ENCODE results near the gene FLAD1.

The FLAD1 gene

GRCh38 chr1:154952664-154953063, 30.5 kb upstream of the FLAD1 start:
- DNase-seq = no peak

DNA sequence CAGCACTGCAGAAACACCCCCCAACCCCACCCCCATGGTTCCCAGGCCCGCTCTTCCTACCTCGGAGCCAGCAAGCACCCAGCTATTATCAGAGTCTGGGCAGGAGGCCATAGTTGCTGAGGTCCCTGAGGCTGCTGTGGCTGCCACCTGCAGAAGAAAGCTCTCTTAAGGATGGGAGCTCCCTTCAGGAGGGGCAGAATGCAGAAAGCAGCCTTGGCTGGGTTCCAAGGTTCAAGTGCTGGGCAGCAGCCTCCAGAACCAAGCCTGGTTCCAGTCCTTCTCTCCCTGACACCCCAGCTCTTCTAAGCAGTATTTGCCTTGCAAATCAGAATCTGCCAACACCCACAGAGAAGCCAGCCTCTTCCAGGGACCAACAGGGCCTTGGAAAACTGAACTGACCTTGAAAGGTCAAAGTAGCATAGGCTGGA, 29.5 kb upstream of the FLAD1 start:
- no peak for DNase-seq

GRCh38 chr1:154954541-154954940, 28.6 kb upstream of the FLAD1 start:
- no peak for DNase-seq

GRCh38 chr1:154955039-154955717, 28.0 kb upstream of the FLAD1 start:
- no peak for DNase-seq

DNA sequence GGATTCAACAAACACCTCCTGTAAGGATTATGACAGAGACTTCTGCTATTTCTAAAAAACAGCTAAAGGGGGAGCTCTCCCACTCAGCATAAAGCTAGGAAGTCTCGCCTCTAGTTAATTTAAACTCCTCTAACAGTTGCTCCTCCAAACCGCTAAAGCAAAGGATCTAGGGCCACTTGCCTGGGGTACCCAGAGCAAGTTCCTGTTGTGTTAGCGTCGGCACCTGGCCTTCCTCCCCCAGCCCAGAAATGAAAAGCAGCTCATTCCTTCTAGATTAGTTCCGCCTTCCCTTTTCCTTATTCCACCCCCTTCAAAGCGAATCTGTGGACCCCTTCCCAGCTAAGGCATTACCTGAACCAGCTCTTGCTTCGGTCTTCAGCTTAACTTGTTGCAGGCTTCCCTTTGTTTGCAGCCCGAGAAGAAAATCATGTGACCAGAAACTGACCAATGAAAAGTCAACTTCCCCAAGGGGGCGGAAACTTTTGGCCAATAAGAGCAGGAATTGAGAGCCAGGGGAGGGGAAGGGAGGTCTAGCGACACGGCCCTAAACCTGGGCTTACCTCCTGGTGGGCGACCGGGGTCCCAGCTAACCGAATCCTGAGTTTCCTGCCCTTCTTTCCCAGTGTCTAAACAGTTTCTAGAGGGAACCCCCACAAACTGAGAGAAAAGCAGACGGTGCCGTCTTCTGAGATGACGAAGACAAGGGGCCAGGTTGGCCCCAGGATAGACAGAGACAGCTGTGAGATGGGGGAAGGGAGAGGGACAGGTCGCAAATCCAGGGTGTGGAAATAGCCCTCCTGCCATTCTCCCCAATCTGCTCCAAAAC, 27.2 kb upstream of the FLAD1 start, which contains the start of gene PBXIP1:
PBXIP1 (minus strand) TSS at position 382 of the 826 bp plus-strand sequence. CDS start 2,378 bp downstream, outside the sequence.
- peak; percentile 85 for DNase-seq

- no peak for DNase-seq
Measured at GRCh38 chr1:154956544-154956941, 26.6 kb upstream of the FLAD1 start.

DNA sequence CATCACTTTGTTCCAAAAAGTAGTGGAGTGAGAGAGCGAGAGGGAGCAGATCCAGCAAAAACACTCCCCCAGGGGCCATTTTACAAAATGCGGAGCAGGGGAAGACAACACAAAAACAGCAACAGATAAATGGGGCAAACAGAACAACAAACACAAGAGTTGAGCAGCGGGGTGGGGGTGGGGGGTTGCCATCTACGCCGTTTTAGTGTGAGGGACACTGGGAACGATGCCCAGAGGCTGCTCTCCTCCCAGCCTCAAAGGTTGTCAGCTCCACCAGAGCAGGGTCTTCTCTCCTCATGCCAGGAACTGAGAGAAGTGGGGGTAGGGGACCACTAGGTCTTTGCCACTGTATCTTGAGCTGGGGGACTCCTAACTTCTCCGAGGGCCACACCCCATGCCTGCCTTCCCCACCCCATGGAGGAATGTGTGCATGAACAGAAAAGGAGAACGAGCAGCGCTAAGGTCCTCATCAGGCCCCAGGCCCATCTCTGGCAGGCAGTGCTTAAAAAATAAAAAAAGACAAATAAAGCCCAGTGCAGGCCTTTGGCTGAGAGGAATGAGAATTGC, 26.0 kb upstream of the FLAD1 start:
- no peak for DNase-seq

GRCh38 chr1:154958036-154958435, 25.1 kb upstream of the FLAD1 start:
- DNase-seq = peak; percentile 57

GRCh38 chr1:154958681-154959425, 24.3 kb upstream of the FLAD1 start:
- no peak for DNase-seq

GRCh38 chr1:154959426-154959780, 23.7 kb upstream of the FLAD1 start:
- no peak for DNase-seq

DNA sequence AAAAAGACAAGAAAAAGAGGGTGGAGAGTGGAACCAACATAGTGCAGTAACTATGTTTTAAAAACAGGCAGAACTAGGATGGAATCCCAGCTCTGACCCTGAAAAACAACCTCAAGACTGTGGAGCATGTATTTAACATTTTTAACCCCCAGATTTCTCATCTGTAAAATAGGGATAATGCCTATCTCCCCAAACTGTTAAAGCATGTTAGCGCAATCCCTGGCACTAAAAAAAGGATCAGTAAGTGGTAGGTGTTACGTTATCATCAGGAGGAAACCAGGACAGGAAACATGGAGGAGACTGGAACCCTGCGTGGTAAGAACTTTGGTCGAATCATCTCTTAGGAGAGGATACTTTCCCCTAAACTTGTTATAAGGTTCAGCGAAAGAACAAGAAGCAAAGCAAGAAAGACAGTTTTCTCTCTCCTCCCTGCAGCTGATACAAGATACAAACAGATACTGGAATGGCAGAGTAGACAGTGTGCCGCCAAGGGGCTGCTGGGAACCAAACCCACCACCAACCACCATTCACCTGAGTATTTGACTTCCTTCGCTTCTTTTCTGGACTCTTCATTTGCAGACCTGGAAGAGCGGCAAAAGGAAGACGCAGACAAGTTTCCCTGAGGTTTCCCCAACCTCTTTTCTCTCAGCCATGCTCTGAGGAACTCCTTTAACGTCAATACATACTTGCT, 22.6 kb upstream of the FLAD1 start:
- DNase-seq = no peak

DNA sequence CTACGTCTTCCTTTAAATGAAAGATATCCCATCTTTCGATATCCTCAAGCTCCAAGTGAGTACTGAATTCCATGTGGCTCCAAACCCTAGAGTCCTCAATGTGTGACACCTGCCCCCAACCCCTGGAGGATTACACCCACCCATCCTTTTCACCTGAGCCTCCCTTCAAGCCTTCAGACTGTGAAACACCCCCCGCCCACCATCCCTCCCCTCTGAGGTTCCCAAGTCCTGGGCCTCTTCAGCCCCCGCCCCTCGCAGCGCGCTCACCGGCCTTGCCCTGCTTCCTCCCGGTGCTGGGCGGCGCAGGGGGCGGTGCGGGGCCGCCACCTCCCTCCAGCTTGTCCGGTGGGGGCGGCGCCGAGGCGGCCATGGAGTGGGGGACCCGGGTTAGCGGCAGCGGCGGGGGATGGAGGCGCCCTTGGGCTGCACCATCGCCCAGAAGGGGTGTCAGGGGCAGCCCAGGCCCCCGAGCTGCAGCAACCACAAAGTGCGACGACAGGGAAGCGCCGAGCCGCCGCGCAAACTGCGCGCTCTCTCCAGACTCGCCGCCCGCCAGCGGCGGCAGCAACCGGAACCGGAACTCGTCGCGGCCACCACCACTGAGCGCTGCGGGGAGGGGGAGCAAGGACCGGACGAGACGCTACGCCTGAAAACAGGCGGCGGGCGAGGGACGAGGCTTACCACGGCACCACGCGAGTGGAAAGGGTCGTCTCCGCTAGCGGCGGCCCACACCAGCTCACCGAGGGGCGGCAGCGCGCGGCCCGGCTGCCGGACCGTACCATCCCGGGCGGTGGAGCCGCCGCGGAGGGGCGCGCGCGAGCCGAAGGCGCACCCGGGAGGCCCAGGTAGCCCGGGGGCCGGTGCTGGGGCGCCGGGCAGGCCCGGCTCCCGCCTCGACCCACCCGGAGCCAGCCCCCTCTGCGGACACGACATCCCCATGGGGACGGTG, 21.7 kb upstream of the FLAD1 start, which contains the start of gene PYGO2:
PYGO2 (minus strand) TSS at position 576 of the 949 bp plus-strand sequence; CDS start at position 370, 206 bp downstream.
- peak; percentile 71 for DNase-seq

GRCh38 chr1:154962156-154962749, 20.9 kb upstream of the FLAD1 start:
- DNase-seq = no peak

GRCh38 chr1:154962795-154963330, 20.3 kb upstream of the FLAD1 start:
- no peak for DNase-seq

DNA sequence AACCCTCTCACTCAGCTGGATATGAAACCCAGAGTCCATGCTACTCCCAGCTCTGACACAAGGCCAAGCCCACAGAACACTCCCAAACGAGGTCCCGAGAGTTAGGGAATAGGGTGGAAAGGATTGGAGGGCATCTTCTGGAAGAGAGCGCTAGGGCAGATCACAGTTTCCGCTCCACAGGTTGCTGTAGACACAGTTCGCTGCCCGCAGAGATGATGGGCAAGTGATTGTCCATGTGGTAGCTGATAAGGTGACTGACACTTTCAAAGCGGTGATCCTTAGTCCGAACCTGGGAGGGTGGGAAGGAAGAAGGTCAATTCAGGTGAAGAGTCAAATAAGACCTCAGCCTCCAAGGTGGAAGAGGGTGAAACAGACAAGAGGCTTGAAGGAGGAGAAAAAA, 19.5 kb upstream of the FLAD1 start:
- DNase-seq = no peak

DNA sequence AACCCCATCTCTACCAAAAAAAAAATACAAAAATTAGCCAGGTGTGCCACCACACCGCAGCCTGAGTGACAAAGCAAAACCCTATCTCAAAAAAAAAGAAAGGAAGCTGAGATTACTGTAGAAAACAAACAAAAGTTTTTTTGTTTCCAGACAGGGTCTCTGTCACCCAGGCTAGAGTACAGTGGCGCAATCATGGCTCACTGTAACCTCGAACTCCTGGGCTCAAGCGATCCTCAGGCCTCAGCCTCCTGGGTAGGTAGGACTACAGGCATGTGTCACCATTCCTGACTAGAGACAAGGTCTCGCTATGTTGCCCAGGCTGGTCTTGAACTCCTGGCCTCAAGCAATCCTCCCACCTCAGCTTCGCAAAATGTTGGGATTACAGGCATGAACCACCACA, 18.8 kb upstream of the FLAD1 start:
- DNase-seq = no peak

DNA sequence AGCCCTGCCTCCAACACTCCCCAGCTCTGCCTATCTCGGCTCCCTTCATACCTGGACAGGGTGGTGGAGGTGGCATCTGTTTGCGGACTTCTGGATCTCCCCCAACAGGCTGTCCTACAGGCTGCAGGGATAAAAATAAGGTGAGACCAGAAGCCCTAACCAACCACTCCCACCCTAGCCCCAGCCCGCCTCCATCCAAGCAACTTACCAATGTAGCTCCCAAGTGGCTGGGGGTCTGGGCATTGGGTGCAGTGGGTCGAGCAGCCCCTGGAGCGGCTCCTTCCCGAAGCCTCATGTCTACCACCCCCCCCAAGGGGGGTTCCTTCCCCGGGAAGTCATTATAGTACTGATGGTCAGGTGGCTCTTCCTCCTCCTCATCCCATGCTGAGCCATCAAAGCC, 17.0 kb upstream of the FLAD1 start:
- no peak for DNase-seq

DNA sequence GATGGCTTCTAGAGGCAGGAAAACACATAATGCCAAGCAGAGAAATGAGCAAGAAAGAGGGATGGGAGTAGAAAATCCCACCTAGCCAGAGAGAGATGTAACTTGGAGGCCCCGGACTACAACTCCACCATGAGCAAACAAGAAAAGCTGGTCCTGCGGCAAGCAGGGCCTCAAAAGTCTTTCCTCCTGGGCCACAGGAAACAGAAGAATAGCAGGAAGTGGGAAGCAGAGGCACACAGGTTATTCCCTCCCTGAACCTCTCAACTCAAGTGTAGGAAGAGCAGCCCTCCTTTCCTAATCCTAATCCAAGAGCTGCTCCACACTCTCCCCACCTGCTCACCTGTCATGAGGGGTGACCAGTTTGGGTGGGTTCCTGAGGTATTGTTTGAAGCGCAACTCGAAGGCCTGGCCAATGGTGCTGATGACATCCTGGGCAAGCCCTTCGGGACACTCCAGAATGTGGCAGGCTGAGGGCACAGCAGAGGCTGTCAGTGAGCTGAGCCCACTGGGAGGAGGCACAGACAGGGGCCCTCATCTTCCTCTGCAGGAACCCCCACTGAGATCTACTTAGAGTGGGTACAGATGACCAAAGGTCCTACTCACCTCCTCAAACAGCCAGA, 15.7 kb upstream of the FLAD1 start:
- DNase-seq = no peak

GRCh38 chr1:154968731-154969130, 14.4 kb upstream of the FLAD1 start:
- no peak for DNase-seq

DNA sequence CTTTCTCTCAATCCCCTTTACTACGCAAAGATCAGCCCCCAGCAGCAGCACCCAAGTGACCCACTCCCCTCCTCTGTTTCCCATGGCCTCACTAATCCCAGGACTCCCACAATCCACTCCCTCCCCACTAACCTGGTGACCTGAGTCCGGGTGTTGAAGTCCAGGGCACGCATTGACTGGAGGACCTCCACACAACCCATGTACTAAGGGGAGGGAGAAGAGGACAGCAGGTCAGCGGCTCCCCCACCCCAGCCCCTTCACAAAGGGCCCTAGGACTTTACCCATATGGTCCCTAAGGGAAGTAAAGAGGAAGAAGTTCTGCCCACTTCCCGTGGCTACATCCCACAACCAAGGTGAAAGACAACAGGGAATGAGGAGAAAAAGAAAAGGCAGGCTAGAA, 13.9 kb upstream of the FLAD1 start:
- no peak for DNase-seq
